ENCODE results near the gene KRT76.

KRT76 gene

GRCh38 chr12:52728374-52728773 lies 48.8 kb downstream of the KRT76 start:
- in situ Hi-C loops (cut with HindIII; ENCODE audit: low sequenced_read_pairs), result no loop called here
- H3K4me3 ChIP-seq (ENCODE audit: low read depth, low read length), result no peak overlapping the region
- no peak for DNase-seq (ENCODE audit: low read depth, low spot score)
- no peak for TF ChIP-seq CTCF (IDR thresholded peaks at IDR 0.05; ENCODE audit: low read depth, low read length)

DNA sequence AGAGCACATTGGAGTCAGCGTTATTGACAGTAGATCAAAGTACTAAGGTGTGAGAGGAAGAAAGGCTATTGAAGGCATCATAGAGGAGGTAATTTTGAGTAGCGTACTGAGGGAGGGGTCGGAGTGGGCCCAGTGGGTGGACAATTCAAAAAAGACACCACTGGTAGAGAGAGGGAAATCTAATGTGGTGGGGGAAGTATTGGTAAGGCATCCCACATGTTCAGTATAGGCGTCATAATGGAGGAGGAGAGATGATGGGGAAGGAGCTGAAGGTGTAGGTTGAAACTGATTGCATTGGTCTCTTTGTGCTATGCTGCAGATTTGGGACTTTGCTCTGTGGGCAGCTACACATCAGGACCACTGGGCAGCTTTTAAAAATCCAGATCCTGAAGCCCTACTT lies 50.1 kb downstream of the KRT76 start:
- TF ChIP-seq CTCF (IDR thresholded peaks at IDR 0.05; ENCODE audit: low read depth, low read length), result no peak
- DNase-seq (ENCODE audit: low read depth, low spot score), result no peak
- no peak overlapping the region for H3K4me3 ChIP-seq (ENCODE audit: low read depth, low read length)
- in situ Hi-C loops (cut with HindIII; ENCODE audit: low sequenced_read_pairs), result no loop called here

GRCh38 chr12:52726451-52726850 lies 50.7 kb downstream of the KRT76 start:
- in situ Hi-C loops (cut with HindIII; ENCODE audit: low sequenced_read_pairs), result no loop called here
- no peak for TF ChIP-seq CTCF (IDR thresholded peaks at IDR 0.05; ENCODE audit: low read depth, low read length)
- no peak overlapping the region for H3K4me3 ChIP-seq (ENCODE audit: low read depth, low read length)
- no peak for DNase-seq (ENCODE audit: low read depth, low spot score)

- in situ Hi-C loops (cut with HindIII; ENCODE audit: low sequenced_read_pairs), result no loop called here
- no peak for TF ChIP-seq CTCF (IDR thresholded peaks at IDR 0.05; ENCODE audit: low read depth, low read length)
- no peak for DNase-seq (ENCODE audit: low read depth, low spot score)
- H3K4me3 ChIP-seq (ENCODE audit: low read depth, low read length), result no peak overlapping the region
Measured at GRCh38 chr12:52724384-52724783, 52.8 kb downstream of the KRT76 start.

- H3K4me3 ChIP-seq (ENCODE audit: low read depth, low read length), result no peak overlapping the region
- in situ Hi-C loops (cut with HindIII; ENCODE audit: low sequenced_read_pairs), result no loop called here
- TF ChIP-seq CTCF (IDR thresholded peaks at IDR 0.05; ENCODE audit: low read depth, low read length), result no peak
- DNase-seq (ENCODE audit: low read depth, low spot score), result no peak
Measured at GRCh38 chr12:52722680-52723079, 54.5 kb downstream of the KRT76 start.

DNA sequence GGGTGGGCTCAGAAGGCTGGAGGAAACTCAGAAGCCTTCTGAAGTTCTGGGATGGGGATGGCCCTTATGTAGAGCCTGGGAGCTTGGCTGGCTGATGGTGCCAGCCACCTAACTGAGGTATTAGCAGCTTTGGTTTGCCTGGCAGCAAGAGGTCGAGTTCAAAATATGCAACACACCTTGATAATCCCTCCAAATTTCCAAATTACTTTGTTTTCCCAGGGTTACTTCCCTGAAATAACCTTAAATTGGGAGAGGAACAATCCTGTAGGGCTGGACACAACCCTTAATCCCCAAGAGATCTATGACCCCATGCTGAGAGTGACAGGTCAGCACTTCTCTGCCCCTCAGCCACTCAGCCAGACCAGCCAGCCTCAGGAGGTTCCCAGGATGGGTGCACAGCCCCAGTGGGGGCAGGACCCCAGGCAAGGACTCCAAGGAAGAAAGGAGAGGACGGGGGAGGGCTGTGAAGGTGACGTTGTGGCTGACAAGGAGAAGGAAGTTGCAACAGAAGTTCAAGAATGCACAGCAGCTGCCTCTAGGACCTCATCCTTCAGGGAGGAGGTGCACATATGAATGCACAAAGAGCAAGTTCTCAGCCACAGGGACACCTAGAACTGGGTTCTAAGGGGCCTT lies 55.2 kb downstream of the KRT76 start:
- no peak for TF ChIP-seq CTCF (IDR thresholded peaks at IDR 0.05; ENCODE audit: low read depth, low read length)
- in situ Hi-C loops (cut with HindIII; ENCODE audit: low sequenced_read_pairs), result no loop called here
- no peak overlapping the region for H3K4me3 ChIP-seq (ENCODE audit: low read depth, low read length)
- DNase-seq (ENCODE audit: low read depth, low spot score), result no peak
